ENCODE results near the gene HIGD1C.

- no peak for TF ChIP-seq CTCF (IDR thresholded peaks at IDR 0.05; ENCODE audit: low read depth, low read length, poor library complexity, severe bottlenecking)
- TF ChIP-seq EZH2phosphoT487 (IDR thresholded peaks at IDR 0.05; ENCODE audit: borderline replicate concordance, low read length) = no peak
Observed at GRCh38 chr12:51005671-51006070, 53.3 kb downstream of the HIGD1C start.
